Suprapubic skin (tissue), 3 donors: ENCODE measurements around the gene CFAP20DC.

Experiments used
- CTCF ChIP-seq, 2 donors: fragments of 200-600 bp in 1 of 2; fragments of 450-650 bp in 1 of 2; sonication (generic) in 1 of 2; IDR thresholded peaks; one replicate each; pipeline ENCODE4 v1.5.1; 2016 to 2019; ENCODE audit warnings: antibody characterized with exemption in 2 of 2, mild to moderate bottlenecking in 1 of 2, moderate library complexity in 1 of 2
- EP300 ChIP-seq: sonication (generic); formaldehyde crosslinking; IDR thresholded peaks from one replicate; pipeline ENCODE4 v1.6.1; 2017; ENCODE audit warnings: antibody characterized with exemption

- TF ChIP-seq EP300 (no peak), CTCF (IDR thresholded peaks at IDR 0.05) (no peak)
Observed at GRCh38 chr3:59064276-59064675, 14.5 kb upstream of the CFAP20DC start.
